Immature natural killer cell (primary cell): ENCODE data around the gene MIF4GD. TPM values are rescaled to one million over a fixed set of nuclear protein-coding genes. Genes with fewer than 3 reads are reported as not detected.

Experiments used
- DNase-seq, 3 donors: peaks; one replicate each; pipeline ENCODE4 v3.0.0; 2022; ENCODE audit warnings: mixed read lengths in 1 of 3
- H3K27ac Mint-ChIP-seq, 6 donors: one replicate each; pipeline ENCODE4 v1.8.0; 2020; ENCODE audit warnings: mixed read lengths in 6 of 6, mild to moderate bottlenecking in 5 of 6, inconsistent platforms in 4 of 6, moderate library complexity in 3 of 6
- H3K27me3 Mint-ChIP-seq, 3 donors: one replicate each; pipeline ENCODE4 v1.8.0; 2020 to 2021; ENCODE audit warnings: low read depth in 3 of 3, mild to moderate bottlenecking in 3 of 3, mixed read lengths in 3 of 3, moderate library complexity in 3 of 3, inconsistent platforms in 1 of 3
- H3K36me3 Mint-ChIP-seq, 3 donors: one replicate each; pipeline ENCODE4 v1.8.0; 2020; ENCODE audit warnings: mixed read lengths in 3 of 3, inconsistent platforms in 2 of 3, mild to moderate bottlenecking in 2 of 3
- H3K4me1 Mint-ChIP-seq, 2 donors: one replicate each; pipeline ENCODE4 v1.8.0; 2020; ENCODE audit warnings: inconsistent platforms in 2 of 2, mild to moderate bottlenecking in 2 of 2, mixed read lengths in 2 of 2, moderate library complexity in 1 of 2
- H3K4me3 Mint-ChIP-seq, 5 donors: one replicate each; pipeline ENCODE4 v1.8.0; 2020; ENCODE audit warnings: mild to moderate bottlenecking in 5 of 5, mixed read lengths in 5 of 5, inconsistent platforms in 3 of 5, moderate library complexity in 3 of 5
- H3K9me3 Mint-ChIP-seq, 6 donors: one replicate each; pipeline ENCODE4 v1.8.0; 2020; ENCODE audit warnings: mild to moderate bottlenecking in 6 of 6, mixed read lengths in 6 of 6, inconsistent platforms in 4 of 6, moderate library complexity in 3 of 6
- polyA plus RNA-seq, 3 donors: library from polyadenylated mRNA; unstranded; fragments of 300-500 nt; fragmentation: Illumina TruSeq; gene quantifications; one replicate each; pipeline ENCODE4 v1.2.3, GENCODE V29; 2021

Gene MIF4GD, protein sequence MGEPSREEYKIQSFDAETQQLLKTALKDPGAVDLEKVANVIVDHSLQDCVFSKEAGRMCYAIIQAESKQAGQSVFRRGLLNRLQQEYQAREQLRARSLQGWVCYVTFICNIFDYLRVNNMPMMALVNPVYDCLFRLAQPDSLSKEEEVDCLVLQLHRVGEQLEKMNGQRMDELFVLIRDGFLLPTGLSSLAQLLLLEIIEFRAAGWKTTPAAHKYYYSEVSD
- polyA plus RNA-seq, result 100 to 1,000 TPM; 113 to 187 (median 145) TPM

DNA sequence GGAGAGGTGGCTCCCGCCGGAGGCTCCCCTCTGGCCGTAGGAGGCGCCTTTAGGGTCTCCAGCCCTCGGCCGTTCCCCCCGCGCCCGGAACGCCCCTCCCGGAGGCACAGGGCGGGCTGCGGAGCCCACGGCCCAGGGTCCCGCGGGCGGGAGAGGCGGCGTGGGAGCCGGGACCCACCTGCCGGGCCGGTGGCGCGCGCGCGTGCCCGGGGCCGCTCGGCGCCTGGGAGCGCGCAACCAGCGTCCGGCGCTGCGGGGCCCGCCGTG is at the start of gene MIF4GD:
TSS of gene MIF4GD (minus strand) at position 266 of the 267 bp plus-strand sequence. CDS start 1,036 bp downstream, outside the sequence.
- Mint-ChIP-seq H3K36me3 (peaks cover 0 to 7% (median 0%) of the 10 kb centered on the region in 3 donors), H3K9me3 (no peaks in the 10 kb centered on the region), H3K4me1 (peaks cover 19 to 30% of the 10 kb centered on the region in 2 donors), H3K27me3 (peaks cover 0 to 8% (median 5%) of the 10 kb centered on the region in 3 donors), H3K27ac (peak within 1 kb of the TSS; percentile 68 to 94 (median 90)), H3K4me3 (peak within 1 kb of the TSS; percentile 81 to 89 (median 85))
- no peak for DNase-seq

DNA sequence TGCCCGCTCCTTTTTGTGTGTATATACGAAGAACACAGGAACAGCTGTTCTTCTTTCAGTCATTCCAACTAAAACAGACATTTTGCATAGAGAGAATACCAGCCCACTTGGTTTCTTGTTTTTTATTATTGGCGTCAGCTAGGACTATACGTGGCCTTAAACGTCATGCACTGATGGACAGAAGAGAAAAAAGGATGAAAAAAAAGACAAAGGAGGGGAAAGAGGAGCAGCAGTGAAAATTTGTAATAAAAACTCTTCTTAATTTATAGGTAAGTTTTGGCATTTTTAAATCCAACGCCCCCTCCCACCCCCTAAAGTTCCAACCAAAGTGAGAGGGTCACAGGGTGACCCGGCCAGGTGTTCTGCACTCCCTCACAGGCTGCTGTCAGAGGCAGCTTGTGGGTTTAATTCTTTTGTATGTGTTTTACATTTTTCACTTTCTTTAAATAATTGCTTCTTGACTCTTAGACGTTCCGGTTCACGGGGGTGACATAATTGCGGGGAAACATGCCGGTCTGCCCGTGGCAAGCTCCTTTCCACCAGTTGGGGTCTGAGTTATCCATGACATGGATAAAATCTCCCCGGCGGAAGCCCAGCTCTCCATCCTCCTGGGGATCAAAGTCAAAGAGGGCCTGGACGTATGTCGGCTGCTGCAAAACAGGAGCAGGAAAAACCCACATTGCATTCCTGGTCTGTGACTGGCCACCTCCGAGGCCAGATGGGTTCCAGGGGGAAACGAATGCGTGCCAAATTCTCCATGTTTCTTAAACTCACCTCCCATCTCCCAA is 49.1 kb upstream of the MIF4GD start:
- Mint-ChIP-seq H3K4me1 (peaks cover 10 to 12% of the 10 kb centered on the region in 2 donors), H3K36me3 (peaks cover 0 to 7% (median 2%) of the 10 kb centered on the region in 3 donors), H3K27me3 (no peaks in the 10 kb centered on the region), H3K27ac (no peak overlapping the region), H3K4me3 (no peak overlapping the region), H3K9me3 (no peaks in the 10 kb centered on the region)
- DNase-seq, result no peak

DNA sequence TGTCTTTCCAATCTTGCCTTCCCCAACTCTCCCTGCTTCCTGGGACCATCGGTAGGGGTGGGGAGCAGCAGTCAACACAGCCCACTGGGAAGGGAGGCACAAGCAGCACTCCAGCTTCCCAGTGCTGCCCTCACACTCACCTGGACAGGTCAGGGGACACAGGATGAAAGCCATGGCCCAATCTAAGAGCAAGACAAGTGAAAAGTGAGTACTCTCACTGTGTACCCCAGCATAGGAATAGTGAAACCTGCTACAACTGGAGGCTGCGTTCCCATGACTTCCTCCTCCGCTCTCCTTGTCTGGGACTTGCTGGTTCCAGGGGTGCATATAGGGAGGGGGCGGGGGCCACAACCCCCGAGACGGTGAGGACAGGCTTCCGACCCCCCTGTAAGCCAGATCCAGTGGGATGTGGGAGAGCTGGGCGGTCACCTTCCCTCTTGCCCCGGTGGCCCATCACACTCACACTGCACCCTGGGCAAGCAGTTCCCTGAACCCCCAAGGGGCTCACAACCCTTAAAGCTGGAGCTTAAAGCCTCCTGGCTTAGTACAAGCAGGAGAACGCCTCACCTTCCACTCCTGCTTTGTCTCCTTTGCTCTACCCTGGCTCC is 47.7 kb upstream of the MIF4GD start:
- DNase-seq, result no peak
- Mint-ChIP-seq H3K36me3 (peaks cover 0 to 7% (median 0%) of the 10 kb centered on the region in 3 donors), H3K4me1 (peaks cover 8% of the 10 kb centered on the region in 2 donors), H3K4me3 (no peak overlapping the region), H3K27me3 (peaks cover 0 to under 1% (median under 1%) of the 10 kb centered on the region in 3 donors), H3K9me3 (no peaks in the 10 kb centered on the region), H3K27ac (no peak overlapping the region)

DNA sequence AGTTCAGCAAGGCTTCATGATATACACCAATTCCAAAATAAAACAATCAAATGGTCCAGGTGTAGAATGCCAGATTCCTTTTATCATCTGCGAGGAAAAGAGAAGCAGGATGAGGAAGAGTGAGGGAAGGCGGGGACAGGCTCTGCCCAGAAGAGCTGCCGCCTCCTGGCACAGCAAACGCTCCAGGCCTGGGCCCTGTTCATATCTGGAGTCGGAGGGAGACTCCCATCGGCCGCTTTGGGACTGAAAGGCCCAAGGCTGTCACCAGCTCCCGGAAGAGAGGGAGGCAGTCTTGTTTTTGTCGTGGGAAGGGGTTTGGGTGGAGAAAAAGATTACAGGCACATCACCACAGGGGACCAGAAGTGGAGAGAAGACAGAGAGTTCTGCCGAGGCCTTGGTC is 47.2 kb upstream of the MIF4GD start:
- Mint-ChIP-seq H3K36me3 (peaks cover 0 to 7% (median 0%) of the 10 kb centered on the region in 3 donors), H3K4me3 (no peak overlapping the region), H3K27ac (no peak overlapping the region), H3K9me3 (no peaks in the 10 kb centered on the region), H3K27me3 (peaks cover 0 to 2% (median 2%) of the 10 kb centered on the region in 3 donors), H3K4me1 (peaks cover 3 to 4% of the 10 kb centered on the region in 2 donors)
- DNase-seq, result no peak

DNA sequence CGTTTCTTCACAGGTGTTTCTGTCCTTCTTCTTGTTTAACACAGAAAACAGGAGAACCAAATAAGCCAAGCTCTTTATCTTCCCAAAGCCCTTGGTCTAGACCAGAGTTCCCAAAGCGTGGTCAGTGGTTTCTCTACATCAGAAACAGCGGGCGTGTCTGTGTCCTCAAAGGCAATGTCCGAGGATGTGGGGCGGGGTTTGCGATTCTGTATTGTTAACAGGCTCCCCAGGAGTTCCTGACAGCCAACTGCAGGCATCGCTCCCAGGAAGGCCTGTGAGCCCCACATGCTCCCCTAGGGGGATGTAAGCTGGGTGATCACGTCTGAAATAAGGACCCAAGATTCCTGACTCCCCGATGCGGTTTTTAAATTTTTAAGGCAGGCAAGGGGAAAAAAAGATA is 46.6 kb upstream of the MIF4GD start:
- peaks cover 0 to 7% (median 0%) of the 10 kb centered on the region in 3 donors for H3K36me3 Mint-ChIP-seq
- no peak overlapping the region for H3K4me3 Mint-ChIP-seq
- peak overlapping the region in 3 of 6 donors; percentile 27 to 57 (median 35) for H3K27ac Mint-ChIP-seq
- no peaks in the 10 kb centered on the region for H3K4me1 Mint-ChIP-seq
- no peak for DNase-seq
- H3K27me3 Mint-ChIP-seq, result peaks cover 0 to 2% (median 2%) of the 10 kb centered on the region in 3 donors
- no peaks in the 10 kb centered on the region for H3K9me3 Mint-ChIP-seq

DNA sequence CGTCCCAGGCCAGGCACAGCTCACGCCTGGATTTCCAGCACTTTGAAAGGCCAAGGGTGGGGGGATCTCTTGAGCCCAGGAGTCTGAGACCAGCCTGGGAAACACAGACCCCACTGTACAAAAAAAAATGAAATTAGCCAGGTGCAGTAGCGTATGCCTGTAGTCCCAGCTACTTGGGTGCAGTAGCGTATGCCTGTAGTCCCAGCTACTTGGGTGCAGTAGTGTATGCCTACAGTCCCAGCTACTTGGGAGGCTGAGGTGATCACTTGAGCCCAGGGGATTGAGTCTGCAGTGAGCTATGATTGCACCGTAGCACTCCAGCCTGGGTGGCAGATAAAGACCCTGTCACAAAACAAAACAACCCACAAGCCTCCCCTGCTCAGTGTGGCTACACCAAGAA is 45.2 kb upstream of the MIF4GD start:
- H3K27me3 Mint-ChIP-seq, result peaks cover 0 to 2% (median 2%) of the 10 kb centered on the region in 3 donors
- H3K4me3 Mint-ChIP-seq, result no peak overlapping the region
- no peaks in the 10 kb centered on the region for H3K9me3 Mint-ChIP-seq
- peaks cover 0 to 7% (median 0%) of the 10 kb centered on the region in 3 donors for H3K36me3 Mint-ChIP-seq
- no peaks in the 10 kb centered on the region for H3K4me1 Mint-ChIP-seq
- DNase-seq, result no peak
- H3K27ac Mint-ChIP-seq, result peak overlapping the region in 1 of 6 donors; percentile 4

DNA sequence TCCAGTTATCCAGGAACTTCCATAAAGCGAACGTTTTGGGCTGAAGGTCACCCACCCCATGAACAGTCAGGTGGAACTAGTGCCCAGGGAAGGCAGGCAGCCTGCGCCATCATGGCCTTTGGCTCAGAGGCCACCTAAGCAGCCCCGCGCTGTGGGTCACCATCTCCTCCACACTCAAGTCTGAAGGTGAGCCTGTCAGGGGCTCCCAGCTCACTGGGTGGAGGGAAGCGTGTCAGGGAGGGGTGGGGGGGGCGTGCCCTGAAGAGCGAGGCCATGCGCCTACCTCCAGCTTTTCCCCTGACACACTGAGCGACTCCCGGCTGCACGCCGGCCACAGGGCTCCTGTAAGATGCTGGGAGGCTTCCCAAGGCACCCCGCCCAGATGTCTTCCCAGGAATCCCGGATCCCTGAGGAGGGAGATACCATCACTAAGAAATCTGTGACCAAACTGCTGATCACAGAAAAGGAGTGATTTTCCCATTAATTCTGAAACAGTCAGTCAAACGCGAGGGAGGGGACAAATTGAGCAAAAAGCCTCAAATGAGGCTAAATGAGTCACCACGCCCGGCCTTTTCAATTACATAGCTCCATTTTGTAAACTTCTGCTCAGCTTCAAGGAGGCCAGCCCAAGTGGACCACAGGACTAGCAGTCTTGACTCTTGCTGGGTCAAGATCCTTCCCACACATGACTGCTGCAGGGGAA is 44.7 kb upstream of the MIF4GD start:
- H3K4me3 Mint-ChIP-seq, result no peak overlapping the region

DNA sequence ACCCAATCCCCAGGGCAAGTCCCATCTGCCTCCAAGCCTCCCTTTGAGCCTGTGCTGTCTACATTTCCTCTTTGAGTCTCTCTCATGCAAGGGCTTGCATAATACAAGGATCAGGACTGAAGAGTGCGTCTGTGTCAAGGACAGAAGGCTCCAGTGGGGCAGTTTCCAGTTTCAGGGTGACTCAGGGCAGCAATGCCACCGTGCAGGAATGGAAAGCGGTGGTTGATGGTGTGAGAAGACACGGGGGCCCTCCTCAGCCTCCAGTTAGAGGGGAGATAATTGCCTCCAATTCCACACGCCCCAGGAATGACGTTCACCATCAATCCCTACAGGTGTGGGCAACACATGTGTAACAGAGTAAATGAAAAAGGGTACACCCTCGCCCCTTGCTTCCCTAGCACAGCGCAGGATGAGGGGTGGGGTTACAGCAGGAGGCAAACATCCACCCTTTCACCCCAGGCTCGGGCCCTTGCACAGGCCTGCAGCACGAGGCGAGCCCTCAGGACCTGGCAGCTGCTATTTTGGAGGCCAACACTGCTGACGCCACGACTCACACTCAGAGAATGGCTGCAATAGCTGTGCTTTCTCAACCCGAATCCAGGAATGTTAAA is 43.0 kb upstream of the MIF4GD start:
- DNase-seq, result no peak
- Mint-ChIP-seq H3K9me3 (no peaks in the 10 kb centered on the region), H3K27ac (peak overlapping the region in 5 of 6 donors; percentile 17 to 86 (median 71)), H3K27me3 (peaks cover 0 to 2% (median 2%) of the 10 kb centered on the region in 3 donors), H3K36me3 (no peaks in the 10 kb centered on the region), H3K4me1 (no peaks in the 10 kb centered on the region), H3K4me3 (no peak overlapping the region)

More for the DNA sequence above, 44.7 kb upstream of the MIF4GD start:
- Mint-ChIP-seq H3K36me3 (peaks cover 0 to 7% (median 0%) of the 10 kb centered on the region in 3 donors), H3K27ac (peak overlapping the region in 1 of 6 donors; percentile 4), H3K27me3 (peaks cover 0 to 2% (median 2%) of the 10 kb centered on the region in 3 donors), H3K4me1 (no peaks in the 10 kb centered on the region), H3K9me3 (no peaks in the 10 kb centered on the region)
- no peak for DNase-seq

DNA sequence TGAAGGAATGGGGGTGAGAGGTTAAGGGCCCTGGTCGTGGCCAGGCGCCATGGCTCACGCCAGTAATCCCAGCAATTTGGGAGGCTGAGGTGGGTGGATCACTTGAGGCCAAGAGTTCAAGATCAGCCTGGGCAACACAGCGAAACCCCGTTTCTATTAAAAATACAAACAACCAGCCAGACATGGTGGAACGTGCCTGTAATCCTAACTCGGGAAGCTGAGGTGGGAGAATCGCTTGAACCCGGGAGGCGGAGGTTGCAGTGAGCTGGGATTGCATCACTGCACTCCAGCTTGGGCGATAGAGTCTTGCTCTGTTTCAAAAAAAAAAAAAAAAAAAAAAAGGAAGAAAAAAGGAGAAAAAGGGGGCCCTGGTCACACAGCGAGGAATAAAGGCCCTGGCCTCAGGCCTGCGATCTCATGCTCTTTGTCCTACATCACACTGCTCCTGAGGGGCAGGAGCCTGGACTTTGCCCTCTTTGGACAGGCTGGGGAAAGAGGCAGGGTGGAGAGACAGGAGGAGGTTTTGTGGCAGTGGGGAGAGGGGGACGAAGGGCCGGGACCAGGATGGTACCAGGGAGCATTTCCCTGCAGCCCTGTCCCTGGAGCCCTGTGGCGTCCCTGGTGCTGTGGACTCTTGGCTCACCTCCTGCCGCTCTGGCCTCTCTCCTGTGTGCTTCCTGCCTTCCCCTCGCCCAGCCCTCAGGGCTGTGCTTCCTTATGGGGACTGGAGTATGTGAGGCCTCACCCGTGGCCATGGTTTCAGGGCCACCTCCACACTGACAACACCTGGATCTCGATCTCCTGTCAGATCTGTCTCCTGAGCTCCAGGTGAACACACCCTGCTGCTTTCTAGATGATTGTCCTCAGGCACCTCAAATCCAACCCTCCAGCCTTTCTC is 38.0 kb upstream of the MIF4GD start:
- DNase-seq, result no peak
- Mint-ChIP-seq H3K36me3 (no peaks in the 10 kb centered on the region), H3K4me1 (no peaks in the 10 kb centered on the region), H3K4me3 (no peak overlapping the region), H3K27ac (no peak overlapping the region), H3K27me3 (peaks cover 0 to 3% (median 2%) of the 10 kb centered on the region in 3 donors), H3K9me3 (no peaks in the 10 kb centered on the region)

DNA sequence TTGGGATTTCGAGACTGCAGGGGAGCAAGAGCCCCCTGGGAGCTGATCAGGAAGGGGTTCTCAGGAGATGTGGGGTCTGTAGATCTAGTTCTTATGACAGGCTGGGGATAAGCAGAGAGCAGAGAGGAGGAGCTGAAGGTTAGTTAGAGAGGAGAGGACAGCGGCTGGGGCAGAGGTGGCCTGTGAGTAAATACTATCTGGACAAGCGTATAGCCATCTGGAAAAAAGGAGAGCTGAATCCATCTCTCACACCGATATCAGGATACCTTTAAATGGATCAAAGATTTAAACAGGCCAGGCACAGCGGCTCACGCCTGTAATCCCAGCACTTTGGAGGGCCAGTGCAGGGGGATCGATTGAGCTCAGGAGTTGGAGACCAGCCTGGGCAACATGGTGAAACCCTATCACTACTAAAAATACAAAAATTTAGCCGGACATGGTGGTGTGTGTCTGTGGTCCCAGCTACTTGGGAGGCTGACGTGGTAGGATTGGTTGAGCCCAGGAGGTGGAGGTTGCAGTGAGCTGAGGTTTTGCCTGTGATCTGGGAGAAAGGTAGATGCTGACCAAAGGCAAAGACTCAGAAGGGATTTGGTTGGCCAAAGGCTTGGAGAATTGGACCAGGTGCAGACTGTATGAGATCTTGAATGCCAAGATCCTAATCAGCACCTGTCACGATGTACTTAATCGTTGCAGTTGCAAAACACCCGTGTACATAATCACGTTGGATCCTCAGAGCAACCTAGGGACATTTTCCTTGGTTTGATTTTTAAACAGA is 37.1 kb upstream of the MIF4GD start:
- no peak for DNase-seq
- Mint-ChIP-seq H3K4me1 (no peaks in the 10 kb centered on the region), H3K27me3 (peaks cover 0 to 1% (median 0%) of the 10 kb centered on the region in 3 donors), H3K36me3 (no peaks in the 10 kb centered on the region), H3K4me3 (no peak overlapping the region), H3K9me3 (no peaks in the 10 kb centered on the region), H3K27ac (no peak overlapping the region)

DNA sequence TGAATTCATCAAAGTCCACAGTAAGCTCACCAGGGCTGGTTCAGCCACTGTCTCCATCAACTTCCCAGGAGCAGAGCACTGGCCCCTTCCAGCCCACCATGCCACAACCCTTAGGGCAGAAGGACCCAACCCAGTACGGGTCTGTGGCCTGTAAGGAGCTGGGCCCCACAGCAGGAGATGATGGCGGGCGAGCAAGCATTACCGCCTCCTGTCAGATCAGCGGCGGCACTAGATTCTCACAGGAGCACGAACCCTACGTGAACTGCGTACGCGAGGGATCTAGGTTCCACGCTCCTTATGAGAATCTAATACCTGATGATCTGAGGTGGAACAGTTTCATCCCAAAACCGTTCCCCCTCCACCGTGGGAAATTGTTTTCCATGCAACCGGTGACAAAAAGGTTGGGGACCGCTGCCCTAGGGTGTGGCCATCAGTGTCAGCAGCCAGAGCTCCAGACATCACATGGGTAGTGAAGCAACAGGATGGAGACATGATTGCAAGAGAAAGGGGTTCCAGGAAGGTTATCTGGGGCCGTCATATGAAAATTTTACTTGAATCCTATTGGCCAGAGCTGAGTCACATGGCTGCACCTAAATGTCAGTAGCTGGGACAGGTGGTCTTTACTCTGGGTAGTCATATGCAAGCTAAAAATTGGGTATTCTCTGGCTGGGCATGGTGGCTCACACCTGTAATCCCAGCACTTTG is 30.6 kb upstream of the MIF4GD start:
- Mint-ChIP-seq H3K4me3 (no peak overlapping the region), H3K9me3 (no peaks in the 10 kb centered on the region), H3K27ac (no peak overlapping the region), H3K4me1 (no peaks in the 10 kb centered on the region), H3K36me3 (no peaks in the 10 kb centered on the region), H3K27me3 (peaks cover 0 to 1% (median 0%) of the 10 kb centered on the region in 3 donors)
- no peak for DNase-seq
